ENCODE measurements around the gene CDX4.
"Not testable (repeated sequence)": the region's sequence is repeated elsewhere in the genome, so short reads cannot be mapped to it uniquely, and the experiment has no call there.

CDX4 gene, protein sequence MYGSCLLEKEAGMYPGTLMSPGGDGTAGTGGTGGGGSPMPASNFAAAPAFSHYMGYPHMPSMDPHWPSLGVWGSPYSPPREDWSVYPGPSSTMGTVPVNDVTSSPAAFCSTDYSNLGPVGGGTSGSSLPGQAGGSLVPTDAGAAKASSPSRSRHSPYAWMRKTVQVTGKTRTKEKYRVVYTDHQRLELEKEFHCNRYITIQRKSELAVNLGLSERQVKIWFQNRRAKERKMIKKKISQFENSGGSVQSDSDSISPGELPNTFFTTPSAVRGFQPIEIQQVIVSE

DNA sequence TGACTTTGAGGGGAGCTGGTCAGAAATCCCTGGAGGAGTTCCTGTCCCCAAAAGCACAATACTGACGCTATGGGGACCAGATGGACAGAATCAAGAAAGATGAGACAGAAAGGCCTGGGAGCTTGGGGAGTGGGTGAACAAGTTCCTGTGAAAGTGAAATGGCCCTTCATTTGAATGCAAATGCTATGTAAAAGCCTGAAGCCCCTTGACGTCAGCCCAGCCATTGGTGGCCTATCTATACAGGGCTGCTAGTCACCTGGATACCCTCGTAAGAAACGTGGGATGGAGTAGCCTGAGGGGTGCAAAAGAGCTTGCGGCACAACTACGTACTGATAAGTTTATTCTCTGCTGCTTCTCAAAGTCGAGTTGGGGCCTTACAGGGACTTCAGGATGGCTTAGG lies at the start of gene CDX4:
Gene CDX4, plus strand, starts transcription at position 223 of the 400 bp plus-strand sequence. CDS start 201 bp downstream, outside the sequence.
- no peak for DNase-seq (ENCODE audit: low read depth, low spot score)

DNA sequence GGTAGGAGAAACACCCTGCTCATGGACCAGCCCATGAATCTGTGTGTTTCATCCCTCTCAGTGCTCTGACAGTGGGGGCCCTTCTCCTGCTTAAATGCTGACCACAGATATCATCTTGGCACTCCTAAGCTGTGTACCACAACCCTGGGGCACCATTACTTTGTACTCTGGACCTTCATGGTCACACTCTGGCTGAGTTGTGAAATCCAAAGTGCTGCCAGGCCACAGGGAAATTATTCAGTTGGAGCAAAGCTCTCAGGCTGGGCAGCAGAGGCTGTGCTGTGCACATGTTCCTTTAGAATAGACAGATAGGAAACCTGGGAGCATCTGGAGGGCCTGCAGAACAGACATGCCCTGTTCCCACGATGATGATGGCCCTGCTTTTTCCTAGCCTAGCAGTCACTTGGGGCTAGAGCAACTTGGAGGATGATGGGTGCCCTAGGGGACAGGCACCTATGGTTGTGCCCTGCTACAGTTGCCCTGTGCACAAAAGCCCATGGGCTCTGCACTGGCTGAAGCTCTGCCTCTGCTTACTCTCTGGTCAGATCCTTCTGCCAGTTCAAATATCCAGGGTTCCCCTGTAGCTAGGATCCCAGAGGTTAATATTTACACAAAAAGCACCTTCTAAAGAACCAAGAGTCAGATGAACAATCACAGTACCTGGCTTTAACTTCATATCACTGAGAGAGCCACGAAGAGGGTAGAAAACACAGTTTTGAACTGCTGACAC lies 48.5 kb upstream of the CDX4 start:
- DNase-seq (ENCODE audit: low read depth, low spot score), result no peak

DNA sequence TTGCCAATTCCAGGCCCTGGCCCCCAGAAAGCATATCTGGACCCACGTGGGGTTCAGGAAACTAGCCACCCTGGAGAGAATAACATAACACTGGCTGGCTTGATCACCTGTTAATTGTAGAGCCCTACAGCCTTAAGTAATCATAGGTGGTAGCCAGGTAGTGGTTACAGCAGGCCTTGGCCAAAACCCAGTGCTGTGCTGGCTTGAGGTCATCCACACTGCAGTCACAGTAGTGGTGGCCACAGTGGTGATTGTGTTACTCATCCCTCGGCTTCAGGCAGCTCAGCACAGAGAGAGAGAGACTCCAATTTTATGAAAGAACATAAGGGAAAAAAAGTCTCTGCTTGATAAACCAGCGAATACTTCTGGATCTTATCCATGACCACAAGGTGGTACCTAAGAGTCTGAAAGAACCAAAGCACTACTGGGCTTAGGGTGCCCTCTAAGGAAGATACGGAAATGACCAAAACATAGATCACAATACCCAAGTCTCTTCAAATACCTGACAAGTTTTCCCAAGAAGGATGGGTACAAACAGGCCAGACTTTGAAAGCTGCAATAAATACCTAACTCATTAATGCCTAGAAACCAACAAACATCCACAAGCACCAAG lies 46.6 kb upstream of the CDX4 start:
- no peak for DNase-seq (ENCODE audit: low read depth, low spot score)

DNA sequence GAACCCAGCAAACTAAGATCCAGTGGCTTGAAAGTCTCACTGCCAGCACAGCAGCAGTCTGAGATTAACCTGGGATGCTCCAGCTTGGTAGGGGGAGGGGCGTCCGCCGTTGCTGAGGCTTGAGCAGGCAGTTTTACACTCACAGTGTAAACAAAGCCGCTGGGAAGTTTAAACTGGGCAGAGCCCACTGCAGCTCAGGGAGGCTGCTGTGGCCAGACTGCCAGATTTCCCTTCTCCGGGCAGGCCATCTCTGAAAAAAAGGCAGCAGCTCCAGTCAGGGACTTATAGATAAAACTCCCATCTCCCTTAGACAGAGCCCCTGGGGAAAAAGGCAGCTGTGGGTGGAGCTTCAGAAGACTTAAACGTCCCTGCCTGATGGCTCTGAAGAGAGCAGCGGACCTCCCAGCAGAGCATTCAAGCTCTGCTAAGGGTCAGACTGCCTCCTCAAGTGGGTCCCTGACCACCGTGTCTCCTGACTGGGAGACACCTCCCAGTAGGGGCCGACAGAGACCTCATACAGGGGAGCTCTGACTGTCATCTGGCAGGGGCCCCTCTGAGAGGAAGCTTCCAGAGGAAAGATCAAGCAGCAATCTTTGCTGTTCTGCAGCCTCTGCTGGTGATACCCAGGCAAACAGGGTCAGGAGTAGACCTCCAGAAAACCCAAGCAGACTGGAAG lies 45.1 kb upstream of the CDX4 start:
- no peak for DNase-seq (ENCODE audit: low read depth, low spot score)

DNA sequence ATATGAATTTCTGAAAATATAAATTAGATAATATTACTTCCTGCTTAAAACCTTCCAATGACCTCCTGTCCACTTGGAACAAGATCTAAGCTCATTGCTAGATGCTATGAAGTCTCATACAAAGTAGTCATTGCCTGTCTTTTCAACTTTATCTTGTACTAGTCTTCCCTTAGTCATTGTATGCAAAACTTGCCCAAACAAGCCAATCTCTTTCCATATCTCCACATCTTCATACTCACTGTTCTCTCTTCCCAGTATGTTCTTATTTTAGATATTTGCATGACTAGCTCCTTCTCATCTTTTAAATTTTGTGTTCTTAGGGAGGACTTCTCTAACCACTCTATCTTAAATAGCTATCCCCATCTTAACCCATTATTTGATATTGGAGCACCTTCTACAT lies 33.9 kb upstream of the CDX4 start:
- DNase-seq (ENCODE audit: low read depth, low spot score), result no peak

DNA sequence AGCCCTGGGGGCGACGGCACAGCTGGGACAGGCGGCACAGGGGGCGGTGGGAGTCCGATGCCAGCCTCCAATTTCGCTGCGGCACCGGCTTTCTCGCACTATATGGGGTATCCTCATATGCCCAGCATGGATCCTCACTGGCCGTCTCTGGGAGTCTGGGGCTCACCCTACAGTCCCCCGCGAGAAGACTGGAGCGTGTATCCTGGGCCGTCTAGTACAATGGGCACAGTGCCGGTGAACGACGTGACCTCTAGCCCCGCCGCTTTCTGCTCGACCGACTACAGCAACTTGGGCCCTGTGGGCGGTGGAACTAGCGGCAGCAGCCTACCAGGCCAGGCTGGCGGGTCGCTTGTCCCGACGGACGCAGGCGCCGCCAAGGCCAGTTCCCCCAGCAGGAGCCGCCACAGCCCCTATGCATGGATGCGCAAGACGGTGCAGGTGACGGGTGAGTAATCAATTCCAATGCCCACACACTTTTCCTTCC lies 500 bp downstream of the CDX4 start:
- DNase-seq (ENCODE audit: low read depth, low spot score), result no peak

DNA sequence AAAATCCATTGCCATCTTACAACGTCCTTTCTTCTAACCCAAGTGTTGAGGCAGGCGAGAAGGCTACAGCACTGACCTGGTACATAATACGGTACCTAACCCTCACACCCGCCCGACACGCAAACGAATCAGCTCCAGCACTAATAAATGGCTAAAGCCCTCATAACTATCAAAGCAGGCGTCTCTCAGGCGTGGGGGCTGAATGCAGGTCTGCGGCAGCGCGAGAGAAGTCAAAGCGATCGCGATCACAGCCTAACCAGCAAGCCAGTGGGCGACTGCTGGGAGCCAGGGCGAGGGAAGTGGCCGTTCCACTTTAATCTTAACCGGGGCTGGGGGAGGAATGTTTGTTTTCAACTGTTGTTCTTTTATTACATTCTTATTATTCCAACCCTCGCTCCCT lies 1.5 kb downstream of the CDX4 start:
- DNase-seq (ENCODE audit: low read depth, low spot score), result no peak

DNA sequence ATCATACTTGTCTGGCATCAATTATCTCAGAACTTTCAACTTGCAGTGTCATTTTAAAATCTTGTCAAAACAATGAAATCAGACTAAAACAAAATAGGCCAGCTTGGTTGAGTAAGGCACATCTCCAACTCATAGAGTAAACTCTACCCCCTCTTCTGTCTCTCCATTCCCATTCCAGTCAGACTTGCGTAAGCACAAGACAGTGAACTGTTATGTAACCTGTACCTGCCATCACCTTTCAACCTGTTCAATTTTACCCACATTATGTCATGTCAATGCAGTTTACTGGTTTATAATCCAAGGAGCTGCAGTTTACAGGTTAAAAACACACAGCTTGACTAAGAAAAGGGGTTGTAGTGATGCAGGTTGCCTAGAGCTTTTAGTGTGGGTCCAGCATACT lies 8.3 kb downstream of the CDX4 start:
- no peak for DNase-seq (ENCODE audit: low read depth, low spot score)

DNA sequence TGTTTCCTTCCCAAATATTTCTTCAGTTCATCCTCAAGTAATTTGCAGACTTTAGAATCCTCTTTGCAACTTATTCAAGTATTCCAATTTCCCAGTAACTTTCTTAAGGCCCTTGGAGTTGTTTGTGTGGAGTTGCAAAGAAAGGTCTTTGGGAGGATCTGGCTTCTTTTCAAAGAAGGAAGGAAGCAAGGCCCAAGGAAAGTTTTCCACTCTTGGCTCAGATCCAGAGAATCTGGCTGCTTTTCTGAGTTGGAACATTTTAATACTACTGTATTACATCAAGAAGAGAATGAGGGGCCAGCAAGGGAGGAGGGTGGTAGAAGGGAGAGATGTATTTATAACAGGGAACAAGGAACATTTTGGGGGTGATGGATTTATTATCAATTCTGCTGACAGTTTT lies 10.5 kb downstream of the CDX4 start:
- DNase-seq (ENCODE audit: low read depth, low spot score), result no peak

DNA sequence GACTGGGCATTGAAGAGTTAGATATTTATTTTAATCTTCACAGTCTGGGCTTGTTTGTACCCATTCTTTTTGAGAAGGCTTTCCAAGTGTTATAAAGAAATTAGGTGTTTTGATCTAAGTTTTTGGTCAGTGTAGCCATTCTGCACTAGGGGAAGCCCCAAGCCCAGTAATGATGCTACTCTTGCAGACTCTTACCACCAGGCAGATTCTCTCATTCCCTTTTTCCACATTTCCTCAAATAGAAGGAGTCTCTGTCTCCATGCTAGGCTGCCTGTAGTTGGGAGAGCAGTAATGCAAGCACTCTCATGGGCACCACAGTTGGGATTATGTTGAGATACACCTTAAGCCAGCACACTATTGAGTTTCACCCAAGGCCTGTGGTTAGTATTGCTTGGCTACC lies 21.5 kb downstream of the CDX4 start:
- no peak for DNase-seq (ENCODE audit: low read depth, low spot score)

DNA sequence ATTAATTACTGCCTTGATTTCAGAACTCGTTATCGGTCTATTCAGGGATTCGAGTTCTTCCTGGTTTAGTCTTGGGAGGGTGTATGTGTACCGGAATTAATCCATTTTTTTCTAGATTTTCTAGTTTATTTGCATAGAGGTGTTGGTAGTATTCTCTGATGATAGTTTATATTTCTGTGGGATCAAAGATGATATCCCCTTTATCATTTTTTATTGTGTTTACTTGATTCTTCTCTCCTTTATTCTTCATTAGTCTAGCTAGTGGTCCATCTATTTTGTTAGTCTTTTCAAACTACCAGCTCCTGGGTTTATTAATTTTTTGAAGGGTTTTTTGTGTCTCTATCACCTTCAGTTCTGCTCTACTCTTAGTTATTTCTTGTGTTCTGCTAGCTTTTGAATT lies 32.1 kb downstream of the CDX4 start:
- no peak for DNase-seq (ENCODE audit: low read depth, low spot score)

DNA sequence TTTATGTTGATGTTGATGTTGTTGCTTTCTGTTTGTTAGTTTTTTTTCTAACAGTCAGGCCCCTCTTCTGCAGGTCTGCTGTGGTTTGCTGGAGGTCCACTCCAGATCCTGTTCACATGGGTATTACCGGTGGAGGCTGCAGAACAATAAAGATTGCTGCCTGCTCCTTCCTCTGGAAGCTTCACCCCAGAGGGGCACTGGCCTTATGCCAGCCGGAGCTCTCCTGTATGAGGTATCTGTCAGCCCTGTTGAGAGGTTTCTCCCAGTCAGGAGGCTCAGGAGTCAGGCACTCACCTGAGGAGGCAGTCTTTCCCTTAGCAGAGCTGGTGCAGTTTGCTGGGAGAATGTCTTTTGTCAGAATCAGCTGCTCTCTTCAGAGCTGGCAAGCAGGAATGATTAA lies 34.7 kb downstream of the CDX4 start:
- no peak for DNase-seq (ENCODE audit: low read depth, low spot score)

DNA sequence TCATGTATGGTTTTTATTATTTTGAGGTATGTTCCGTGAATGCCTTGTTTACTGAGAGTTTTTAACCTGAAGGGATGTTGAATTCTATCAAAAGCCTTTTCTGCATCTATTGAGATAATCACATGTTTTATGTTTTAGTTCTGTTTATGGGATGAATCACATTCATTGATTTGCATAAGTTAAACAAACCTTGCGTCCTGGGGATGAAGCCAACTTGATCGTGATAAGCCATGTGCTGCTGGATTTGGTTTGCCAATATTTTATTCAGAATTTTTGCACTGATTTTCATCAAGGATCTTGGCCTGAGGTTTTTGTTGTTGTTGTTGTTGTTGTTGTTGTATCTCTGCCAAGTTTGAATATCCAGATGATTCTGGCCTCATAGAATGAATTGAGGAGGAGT lies 43.8 kb downstream of the CDX4 start:
- no peak for DNase-seq (ENCODE audit: low read depth, low spot score)

DNA sequence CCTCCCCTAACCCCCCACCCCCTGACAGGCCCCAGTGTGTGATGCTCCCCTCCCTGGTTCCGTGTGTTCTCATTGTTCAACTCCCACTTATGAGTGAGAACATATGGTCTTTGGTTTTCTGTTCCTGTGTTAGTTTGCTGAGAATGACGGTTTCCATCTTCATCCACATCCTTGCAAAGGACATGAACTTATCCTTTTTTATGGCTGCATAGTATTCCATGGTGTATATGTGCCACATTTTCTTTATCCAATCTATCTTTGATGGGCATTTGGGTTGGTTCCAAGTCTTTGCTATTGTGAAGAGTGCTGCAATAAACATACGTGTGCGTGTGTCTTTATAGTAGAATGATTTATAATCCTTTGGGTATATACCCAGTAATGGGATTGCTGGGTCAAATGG lies 45.3 kb downstream of the CDX4 start:
- not testable (repeated sequence) for DNase-seq (ENCODE audit: low read depth, low spot score)
